Pons (tissue), 1 donor: Measurements from ENCODE around the gene HAPLN2.

Experiments used
- DNase-seq: peaks from one replicate; pipeline ENCODE4 v3.0.0-alpha.2; 2016; ENCODE audit warnings: low spot score

The HAPLN2 gene

DNA sequence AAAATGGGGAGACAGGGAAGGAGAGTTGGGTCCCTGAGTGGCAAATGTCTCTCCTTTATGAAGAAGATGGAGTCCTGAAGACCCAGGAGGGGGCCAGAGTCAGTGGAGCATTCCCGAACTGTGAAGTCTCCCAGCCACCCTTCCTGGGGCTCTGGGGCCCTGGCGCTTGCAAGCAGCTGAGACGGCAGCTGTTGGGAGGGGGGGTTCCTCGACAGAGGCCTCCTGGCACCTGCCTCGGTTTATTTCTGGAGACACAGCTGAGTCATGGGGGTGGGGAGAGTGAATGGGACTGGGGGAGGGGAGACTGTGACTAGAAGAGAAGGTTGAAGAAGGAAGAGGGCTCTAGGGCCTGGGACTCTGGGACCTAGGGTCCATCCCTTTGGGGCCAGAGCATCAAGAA lies 44.0 kb downstream of the HAPLN2 start:
- no peak for DNase-seq

DNA sequence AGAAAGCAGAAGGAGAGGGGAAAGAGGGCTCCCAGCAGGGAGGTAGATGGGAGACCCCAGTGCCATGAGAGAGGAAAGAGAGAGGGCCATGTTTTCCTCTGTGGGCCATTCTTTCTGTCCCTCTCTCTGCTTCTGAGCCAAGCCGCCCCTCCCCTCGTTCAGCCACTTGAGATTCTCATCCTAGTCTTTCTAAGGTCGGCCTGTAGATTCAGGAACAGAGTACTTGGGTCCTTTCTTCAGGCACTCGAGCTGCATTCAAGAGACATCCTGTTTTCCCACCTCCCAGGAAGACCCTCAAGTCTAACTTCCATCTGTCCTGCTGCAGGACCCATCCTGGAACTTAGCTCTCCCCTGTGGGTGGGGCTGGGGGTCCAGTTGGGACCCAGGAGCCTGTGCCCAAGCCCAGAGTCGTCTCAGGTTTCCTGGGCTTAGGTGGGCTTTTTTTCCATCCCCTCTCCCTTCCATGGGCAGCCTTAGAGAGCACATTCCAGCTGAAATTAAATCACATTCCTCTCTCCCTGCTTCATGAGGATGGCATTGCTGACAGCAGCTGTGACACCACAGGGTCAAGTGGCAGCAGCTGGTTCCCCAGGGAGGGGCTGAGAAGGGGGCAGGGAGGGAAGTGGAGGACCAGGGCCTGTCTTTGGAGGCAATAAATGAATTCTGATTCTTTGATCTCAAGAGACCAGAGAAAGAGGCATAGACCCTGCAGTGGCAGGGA lies 45.0 kb downstream of the HAPLN2 start:
- DNase-seq = no peak

DNA sequence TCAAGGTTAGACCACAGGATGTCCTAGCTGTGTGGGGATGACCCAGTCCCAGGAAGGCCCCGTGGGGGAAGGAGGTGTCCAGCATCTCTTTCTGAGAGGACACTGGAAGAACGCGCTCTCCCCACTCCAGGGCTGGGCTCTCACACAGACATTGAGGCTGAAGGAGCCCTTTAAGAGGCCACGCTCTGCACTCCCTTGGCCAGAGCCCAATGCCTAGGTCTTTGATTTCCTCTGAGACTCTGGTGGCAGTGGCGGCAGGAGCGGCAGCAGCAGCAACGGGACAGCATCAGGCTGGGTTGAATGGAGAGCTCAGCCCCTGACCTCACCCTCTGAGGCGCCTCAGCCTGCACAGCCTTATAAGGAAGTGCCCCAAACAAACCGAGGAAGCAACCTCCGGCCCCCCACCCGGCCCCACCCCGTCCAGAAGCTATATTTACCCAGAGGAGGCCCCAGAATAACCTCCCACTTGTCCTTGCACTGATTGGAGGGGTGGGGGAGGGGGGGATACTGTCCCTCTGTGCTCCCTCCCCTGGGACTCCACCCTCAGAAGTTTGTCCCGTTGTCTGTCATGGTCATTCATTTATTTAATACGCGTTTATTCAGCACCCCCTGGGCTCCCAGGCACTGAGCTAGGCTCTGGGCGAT lies 45.7 kb downstream of the HAPLN2 start:
- DNase-seq = no peak

GRCh38 chr1:156665539-156665938 lies 46.3 kb downstream of the HAPLN2 start:
- no peak for DNase-seq

GRCh38 chr1:156666862-156667609 lies 47.8 kb downstream of the HAPLN2 start:
- DNase-seq = no peak

GRCh38 chr1:156667610-156667967 lies 48.4 kb downstream of the HAPLN2 start:
- DNase-seq = no peak

DNA sequence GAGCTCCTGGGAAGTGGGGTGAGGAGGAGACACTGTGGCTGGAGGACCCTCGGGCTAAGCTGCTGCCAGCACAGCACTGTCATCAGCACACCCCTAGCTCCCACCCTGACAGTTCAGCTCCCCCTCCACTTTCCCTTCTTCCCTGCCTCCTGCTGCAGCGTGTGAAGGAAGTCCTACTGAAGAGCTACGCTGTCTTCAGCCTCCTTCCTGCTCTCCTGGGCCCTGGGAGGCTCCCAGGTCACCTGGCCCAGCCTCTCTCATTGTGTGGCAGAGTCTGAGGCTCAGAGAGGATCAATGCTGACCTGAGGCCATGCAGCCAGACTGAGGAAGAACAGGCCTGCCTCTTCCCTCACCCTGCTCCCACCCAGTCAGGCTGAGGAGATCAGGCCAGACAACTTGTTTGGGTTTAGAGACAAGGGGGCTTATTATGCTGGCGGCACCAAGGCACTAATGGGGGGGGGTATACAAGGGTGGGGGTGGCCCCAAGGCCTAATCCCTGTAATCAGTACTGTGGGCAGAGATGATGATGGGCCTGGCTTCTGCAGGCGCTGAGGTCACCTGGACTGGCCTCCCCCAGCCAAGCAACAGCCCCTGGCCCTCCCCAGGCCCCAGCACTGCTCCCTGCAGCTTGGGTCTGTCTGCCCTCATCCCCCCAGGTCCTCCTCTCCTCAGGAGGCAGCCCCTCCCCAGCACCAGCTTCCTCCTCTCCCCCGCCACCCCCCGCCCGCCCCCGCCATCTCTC lies 48.9 kb downstream of the HAPLN2 start:
- DNase-seq = no peak

- DNase-seq = no peak
These were observed 49.8 kb downstream of the HAPLN2 start for GRCh38 chr1:156668801-156669637.

DNA sequence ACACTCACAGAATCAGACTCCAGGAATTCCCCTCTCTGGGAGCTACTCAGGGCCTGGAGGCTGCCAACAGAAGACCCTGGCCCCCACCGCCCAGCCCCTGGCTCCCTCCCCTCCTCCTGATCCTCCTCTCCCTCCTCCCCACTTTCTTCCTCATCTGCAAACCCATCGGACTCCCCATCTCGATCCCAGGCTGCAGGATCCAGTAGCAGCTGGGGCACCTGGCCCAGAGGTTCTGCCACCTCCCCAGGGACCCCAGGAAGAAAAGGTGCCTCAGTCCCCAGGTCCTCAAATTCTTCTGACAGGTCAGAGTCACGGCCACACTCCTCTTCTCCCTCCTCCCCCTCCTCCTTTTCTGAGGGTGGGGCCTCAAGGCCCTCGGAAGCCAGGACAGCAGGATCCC lies 50.6 kb downstream of the HAPLN2 start:
- no peak for DNase-seq

GRCh38 chr1:156670359-156670758 lies 51.1 kb downstream of the HAPLN2 start:
- DNase-seq = no peak

GRCh38 chr1:156670791-156671190 lies 51.6 kb downstream of the HAPLN2 start:
- no peak for DNase-seq

DNA sequence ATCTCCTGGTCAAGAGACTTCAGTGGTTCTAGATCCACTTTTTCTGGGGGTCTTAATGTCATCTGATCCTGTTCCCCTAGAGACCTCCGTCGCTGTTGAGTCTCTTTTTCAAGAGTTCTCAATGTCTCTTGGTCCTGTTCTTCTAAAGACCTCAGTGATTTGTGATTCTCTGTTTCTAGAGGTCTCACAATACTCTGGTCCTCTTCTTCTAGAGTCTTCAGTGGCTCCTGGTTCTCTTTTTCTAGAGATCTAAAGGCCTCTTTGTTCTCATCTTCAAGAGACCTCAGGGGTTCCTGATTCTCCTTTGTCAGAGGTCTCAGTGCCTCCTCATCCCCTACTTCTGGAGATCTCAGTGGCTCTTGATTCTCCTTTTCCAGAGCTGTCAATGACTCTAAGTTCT lies 52.6 kb downstream of the HAPLN2 start:
- no peak for DNase-seq

GRCh38 chr1:156673387-156674121 lies 54.3 kb downstream of the HAPLN2 start:
- no peak for DNase-seq
